PC-3 (cell line): ENCODE results near the gene SLC15A3. TPM values are rescaled to one million over a fixed set of nuclear protein-coding genes. Genes with fewer than 3 reads are reported as not detected.
A peak's percentile ranks its signal among the peaks of the same experiment; 100 is the strongest.

ENCODE experiments used
- ATAC-seq: fragments of 200-7000 bp; cut with Tn5 transposase; 2 replicates; pipeline ENCODE4 v1.9.1; 2020; ENCODE audit warnings: mild to moderate bottlenecking, moderate library complexity
- BruUV-seq: library from RNA; stranded (reverse); fragments of 400-500 nt; replicated peaks from 2 replicates; lab custom pipeline; 2021; lab: Mats Ljungman, UMichigan
- CTCF ChIA-PET: fragments of 300-600 bp; sonication (Branson Sonifier 250); formaldehyde crosslinking; loops from one replicate; lab custom pipeline; 2022; ENCODE audit warnings: antibody characterized with exemption; lab: Charles Lee
- POLR2A ChIA-PET: fragments of 300-600 bp; sonication (Branson Sonifier 250); formaldehyde crosslinking; loops from one replicate; lab custom pipeline; 2022; ENCODE audit warnings: antibody characterized with exemption; ENCODE audit not compliant: unreplicated experiment; lab: Charles Lee
- DNase-seq: peaks from one replicate; pipeline ENCODE4 v3.0.0-alpha.2; 2015
- H2AFZ ChIP-seq: fragments of 300-600 bp; sonication (generic); 2 replicates; pipeline ENCODE4 v1.6.0; 2016; ENCODE audit warnings: antibody characterized with exemption, low read length
- H3F3A ChIP-seq: fragments of 300-600 bp; sonication (generic); one replicate; pipeline ENCODE4 v1.6.0; 2017; ENCODE audit warnings: antibody characterized with exemption, low read length, control low read depth, mild to moderate bottlenecking; ENCODE audit not compliant: unreplicated experiment
- H3K27ac ChIP-seq: fragments of 300-600 bp; sonication (generic); 2 replicates; pipeline ENCODE4 v1.5.1; 2016; ENCODE audit warnings: mild to moderate bottlenecking, low read length
- H3K27me3 ChIP-seq: fragments of 300-600 bp; sonication (generic); 2 replicates; pipeline ENCODE4 v1.6.1; 2016; ENCODE audit warnings: low read length, mixed read lengths
- H3K36me3 ChIP-seq: fragments of 300-600 bp; sonication (generic); 2 replicates; pipeline ENCODE4 v1.6.1; 2016; ENCODE audit warnings: low read depth, mixed run types, low read length, mixed read lengths
- H3K4me1 ChIP-seq: fragments of 300-600 bp; sonication (generic); 2 replicates; pipeline ENCODE4 v1.5.1; 2016; ENCODE audit warnings: low read length; ENCODE audit not compliant: insufficient read depth
- H3K4me2 ChIP-seq: fragments of 300-600 bp; sonication (generic); 2 replicates; pipeline ENCODE4 v1.6.0; 2016; ENCODE audit warnings: low read length
- H3K4me3 ChIP-seq: fragments of 300-600 bp; sonication (generic); 2 replicates; pipeline ENCODE4 v1.5.1; 2016; ENCODE audit warnings: mild to moderate bottlenecking, low read length, mixed read lengths
- H3K79me2 ChIP-seq: fragments of 300-600 bp; sonication (generic); 2 replicates; pipeline ENCODE4 v1.6.1; 2017; ENCODE audit warnings: low read length, mixed read lengths
- H3K9ac ChIP-seq: fragments of 300-600 bp; sonication (generic); 2 replicates; pipeline ENCODE4 v1.6.0; 2016; ENCODE audit warnings: mild to moderate bottlenecking, low read length
- H3K9me2 ChIP-seq: fragments of 300-600 bp; sonication (generic); replicated peaks from 2 replicates; pipeline ENCODE4 v1.6.1; 2016; ENCODE audit warnings: mixed run types, low read length, mixed read lengths
- H3K9me3 ChIP-seq: fragments of 300-600 bp; sonication (generic); 2 replicates; pipeline ENCODE4 v1.6.1; 2016; ENCODE audit warnings: low read length, mixed read lengths
- H4K20me1 ChIP-seq: fragments of 300-600 bp; sonication (generic); 2 replicates; pipeline ENCODE4 v1.6.1; 2016; ENCODE audit warnings: low read length, mixed read lengths
- EZH2 ChIP-seq: fragments of 300-600 bp; sonication (generic); IDR thresholded peaks from one replicate; pipeline ENCODE4 v1.6.1; 2017; ENCODE audit warnings: antibody characterized with exemption, mild to moderate bottlenecking, low read length; ENCODE audit not compliant: unreplicated experiment
- EZH2phosphoT487 ChIP-seq: fragments of 300-600 bp; sonication (generic); IDR thresholded peaks from 2 replicates; pipeline ENCODE4 v1.6.1; 2018; ENCODE audit warnings: mild to moderate bottlenecking, antibody characterized with exemption, low read length, borderline replicate concordance
- intact Hi-C: fragments of 100-400 bp; cut with micrococcal nuclease; formaldehyde crosslinking; loops from 2 replicates; pipeline ENCODE4 v1.9.0; 2023
- total RNA-seq: library from RNA; depleted of rRNA; stranded (reverse); fragments of >200 nt; gene quantifications from 2 replicates; pipeline ENCODE4 v1.2.3, GENCODE V29; 2014
- TF ChIP-seq, protein P1 (sequence below): fragments of 300-600 bp; sonication (generic); conservative IDR thresholded peaks from 2 replicates; pipeline ENCODE4 v1.5.1; 2017; ENCODE audit warnings: antibody characterized with exemption, low read depth, mild to moderate bottlenecking, low read length

The SLC15A3 gene
- total RNA-seq, 1 experiment from 2014 or later = not detected

DNA sequence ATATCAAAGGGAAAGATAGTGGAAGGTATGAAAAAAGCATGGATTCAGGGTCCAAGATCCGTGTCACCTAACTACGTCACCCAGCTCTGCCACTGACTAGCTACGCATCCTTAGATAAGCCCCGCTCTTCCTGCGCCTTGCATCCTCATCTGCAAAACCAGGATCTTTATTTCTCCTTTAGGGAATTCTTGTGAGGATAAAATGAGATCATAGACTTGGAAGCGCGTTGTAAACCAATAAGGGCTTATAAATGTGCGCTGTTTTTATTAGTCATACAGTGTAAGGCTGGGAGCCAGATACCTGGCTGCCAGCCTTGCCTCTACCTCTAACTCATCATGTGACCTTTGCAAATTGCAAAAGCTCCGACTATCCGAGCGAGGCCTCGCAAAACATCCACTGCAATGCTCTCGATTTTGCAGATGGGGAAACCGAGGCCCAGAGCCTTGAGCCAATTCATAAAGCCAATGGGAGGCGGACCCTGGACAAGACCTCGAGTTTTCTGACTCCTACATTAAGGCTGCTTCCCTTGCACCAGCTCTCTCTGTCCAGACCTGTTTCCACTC lies 46.3 kb downstream of the SLC15A3 start:
- POLR2A ChIA-PET = no interaction called here

DNA sequence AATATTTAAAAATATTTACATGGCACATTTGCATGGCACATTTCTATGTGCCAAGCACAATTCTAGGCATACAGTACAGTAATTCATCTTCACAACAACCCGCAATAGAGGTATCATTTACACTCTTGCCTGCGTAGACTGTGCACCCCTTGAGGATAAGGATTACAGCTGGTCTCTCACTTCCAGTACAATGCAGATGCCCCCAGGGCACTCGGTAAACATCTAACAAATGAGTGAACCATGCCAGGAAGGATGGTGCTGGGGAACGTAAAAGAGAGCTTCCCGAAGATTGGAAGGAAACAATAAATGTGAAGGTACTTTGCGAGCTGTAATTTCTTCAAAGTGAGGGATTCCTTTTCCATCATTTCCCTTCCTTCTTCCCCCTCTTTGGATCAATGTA lies 46.9 kb downstream of the SLC15A3 start:
- DNase-seq = peak; percentile 50

More for the DNA sequence above, 46.3 kb downstream of the SLC15A3 start:
- Histone ChIP-seq H3K9ac (peak overlapping the region; percentile 96), H3K9me3 (no peaks in the 10 kb centered on the region), H3K79me2 (peaks cover 43% of the 10 kb centered on the region), H3K27me3 (no peaks in the 10 kb centered on the region), H3K27ac (peak overlapping the region; percentile 81), H2AFZ (peak overlapping the region; percentile 27; the same call in 1 of the 2 replicates), H3K36me3 (peaks cover 36% of the 10 kb centered on the region), H3K9me2 (no peaks in the 10 kb centered on the region), H3K4me3 (peak overlapping the region; percentile 85), H4K20me1 (peaks cover 32% of the 10 kb centered on the region), H3K4me2 (peak overlapping the region; percentile 96), H3F3A (no peaks in the 10 kb centered on the region), H3K4me1 (peaks cover 19% of the 10 kb centered on the region)
- intact Hi-C loops = no loop called here
- DNase-seq (peak; percentile 86), ATAC-seq (peak; percentile 61)
- BruUV-seq = TSS peak; percentile 48
- TF ChIP-seq EZH2phosphoT487 (no peak), EZH2 (no peak)
- TF ChIP-seq, protein P1, sequence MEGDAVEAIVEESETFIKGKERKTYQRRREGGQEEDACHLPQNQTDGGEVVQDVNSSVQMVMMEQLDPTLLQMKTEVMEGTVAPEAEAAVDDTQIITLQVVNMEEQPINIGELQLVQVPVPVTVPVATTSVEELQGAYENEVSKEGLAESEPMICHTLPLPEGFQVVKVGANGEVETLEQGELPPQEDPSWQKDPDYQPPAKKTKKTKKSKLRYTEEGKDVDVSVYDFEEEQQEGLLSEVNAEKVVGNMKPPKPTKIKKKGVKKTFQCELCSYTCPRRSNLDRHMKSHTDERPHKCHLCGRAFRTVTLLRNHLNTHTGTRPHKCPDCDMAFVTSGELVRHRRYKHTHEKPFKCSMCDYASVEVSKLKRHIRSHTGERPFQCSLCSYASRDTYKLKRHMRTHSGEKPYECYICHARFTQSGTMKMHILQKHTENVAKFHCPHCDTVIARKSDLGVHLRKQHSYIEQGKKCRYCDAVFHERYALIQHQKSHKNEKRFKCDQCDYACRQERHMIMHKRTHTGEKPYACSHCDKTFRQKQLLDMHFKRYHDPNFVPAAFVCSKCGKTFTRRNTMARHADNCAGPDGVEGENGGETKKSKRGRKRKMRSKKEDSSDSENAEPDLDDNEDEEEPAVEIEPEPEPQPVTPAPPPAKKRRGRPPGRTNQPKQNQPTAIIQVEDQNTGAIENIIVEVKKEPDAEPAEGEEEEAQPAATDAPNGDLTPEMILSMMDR = no peak
- CTCF ChIA-PET = interaction anchor here (0.6 kb wide), 1 partner anchor 1156 kb away, joined by 4 read pairs; no protein-coding TSS in a partner anchor

DNA sequence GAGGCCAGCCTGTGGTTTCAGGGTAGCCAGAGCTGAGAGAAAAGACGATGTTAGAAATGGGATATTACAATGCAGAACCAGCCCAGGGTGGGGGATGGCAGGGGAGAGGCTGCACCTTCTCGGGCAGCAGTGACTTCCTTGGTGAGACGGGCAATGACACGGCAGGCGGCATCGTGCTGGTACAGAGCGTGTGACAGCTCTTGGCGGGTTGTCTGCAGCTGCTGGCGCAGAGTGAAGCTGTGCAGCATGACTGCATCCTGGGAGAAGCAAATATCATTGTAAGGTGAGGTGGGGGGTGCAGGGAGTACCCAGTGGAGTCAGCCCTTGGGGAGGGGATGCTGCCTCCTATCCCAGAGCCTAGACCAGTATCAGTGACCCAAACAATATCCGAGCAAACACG lies 49.4 kb downstream of the SLC15A3 start:
- H4K20me1 ChIP-seq = peaks cover 37% of the 10 kb centered on the region
- intact Hi-C loops = no loop called here

More for the DNA sequence above, 46.9 kb downstream of the SLC15A3 start:
- peaks cover 42% of the 10 kb centered on the region for H3K36me3 ChIP-seq
- H3K27ac ChIP-seq = peak overlapping the region; percentile 81
- H3K27me3 ChIP-seq = no peaks in the 10 kb centered on the region
- H3K79me2 ChIP-seq = peaks cover 43% of the 10 kb centered on the region
- no peaks in the 10 kb centered on the region for H3K9me2 ChIP-seq
- no peak overlapping the region for H2AFZ ChIP-seq
- H3F3A ChIP-seq = peaks cover 2% of the 10 kb centered on the region
- ChIA-PET CTCF (no interaction called here), POLR2A (no interaction called here)
- no peaks in the 10 kb centered on the region for H3K9me3 ChIP-seq
- H3K4me3 ChIP-seq = peak overlapping the region; percentile 85
- no peak for ATAC-seq
- TF ChIP-seq, protein P1 = no peak
- TF ChIP-seq EZH2phosphoT487 = no peak
- no peak for TF ChIP-seq EZH2
- H3K4me2 ChIP-seq = peak overlapping the region; percentile 96
- peak overlapping the region; percentile 96 for H3K9ac ChIP-seq
- no TSS peak for BruUV-seq
- H4K20me1 ChIP-seq = peaks cover 32% of the 10 kb centered on the region
- intact Hi-C loops = no loop called here
- H3K4me1 ChIP-seq = peaks cover 19% of the 10 kb centered on the region

More for the DNA sequence above, 49.4 kb downstream of the SLC15A3 start:
- Histone ChIP-seq H3K27ac (no peak overlapping the region), H3K79me2 (peaks cover 43% of the 10 kb centered on the region), H3K27me3 (no peaks in the 10 kb centered on the region), H3K36me3 (peaks cover 66% of the 10 kb centered on the region), H3K9ac (no peak overlapping the region), H3K9me2 (no peaks in the 10 kb centered on the region), H2AFZ (no peak overlapping the region), H3K9me3 (no peaks in the 10 kb centered on the region), H3K4me3 (no peak overlapping the region), H3F3A (peaks cover 8% of the 10 kb centered on the region), H3K4me1 (peaks cover 19% of the 10 kb centered on the region), H3K4me2 (no peak overlapping the region)
- BruUV-seq = no TSS peak
- no peak for DNase-seq
- no peak for ATAC-seq
- no peak for TF ChIP-seq EZH2phosphoT487
- TF ChIP-seq, protein P1 = no peak
- TF ChIP-seq EZH2 = no peak
- POLR2A ChIA-PET = no interaction called here
- CTCF ChIA-PET = no interaction called here
